Central memory CD4-positive, alpha-beta T cell (primary cell): ENCODE results near the gene BMERB1.
"Not testable (repeated sequence)": the region's sequence is repeated elsewhere in the genome, so short reads cannot be mapped to it uniquely, and the experiment has no call there.

Experiments
- DNase-seq: peaks from one replicate; pipeline ENCODE4 v3.0.0; 2022

The BMERB1 gene

DNA sequence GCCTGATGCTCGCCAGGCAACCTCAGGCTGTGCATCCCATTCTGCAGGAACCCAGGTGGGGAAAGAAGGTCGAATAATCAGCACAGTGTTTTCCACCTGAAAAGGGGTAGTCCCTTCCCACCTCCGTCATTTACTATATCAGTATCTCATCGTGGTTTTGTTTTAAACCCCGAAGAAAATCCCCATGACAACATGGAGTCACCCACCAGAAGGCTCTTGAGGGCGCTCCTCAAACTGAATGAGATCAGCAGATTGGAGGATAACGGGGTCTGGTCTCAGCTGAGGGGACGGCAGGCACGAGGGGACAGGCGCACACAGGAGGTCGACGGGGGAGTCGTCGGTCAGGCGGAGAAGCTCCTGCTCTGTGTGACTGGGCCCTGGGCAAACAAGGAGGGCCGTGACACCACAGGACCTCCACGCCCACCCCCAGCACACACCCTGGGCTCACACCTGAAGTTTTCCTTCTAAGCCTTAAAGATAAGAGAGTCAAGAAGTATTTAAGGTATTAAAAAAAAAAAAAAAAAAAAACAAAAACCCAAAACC is 164.3 kb downstream of the BMERB1 start:
- DNase-seq = no peak

GRCh38 chr16:15599303-15600070 is 165.1 kb downstream of the BMERB1 start:
- DNase-seq = no peak

DNA sequence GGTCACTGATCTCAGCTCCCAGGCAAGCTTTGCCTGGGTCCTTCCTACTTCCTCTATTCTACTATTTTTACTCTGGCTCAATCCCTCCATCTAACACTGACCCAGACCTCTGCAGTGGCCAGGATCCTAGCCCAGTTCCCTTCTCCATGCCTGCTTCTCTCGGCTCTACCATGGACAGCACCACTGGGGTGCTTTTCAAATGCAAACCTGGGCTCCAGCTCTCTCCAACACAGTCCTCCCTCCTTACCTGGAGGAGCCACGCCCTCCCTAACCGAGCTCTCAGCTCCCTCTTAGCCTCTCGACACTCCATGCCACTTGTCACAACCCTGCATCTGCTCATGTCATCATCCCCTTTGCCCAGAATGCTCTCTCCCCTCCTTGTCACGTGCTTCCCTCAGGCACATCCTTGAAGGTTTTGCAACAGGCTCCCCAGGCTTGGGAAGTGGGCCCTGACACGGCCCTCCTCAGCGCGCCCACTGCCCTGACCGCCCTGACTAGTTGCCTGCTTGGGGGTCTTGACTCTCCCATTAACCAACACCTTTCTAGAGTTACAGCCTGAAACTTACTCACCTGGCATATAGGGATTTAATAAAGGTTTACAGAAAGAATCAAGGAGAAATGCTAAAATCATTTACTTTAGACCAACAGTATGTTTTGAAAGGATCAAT is 167.0 kb downstream of the BMERB1 start:
- DNase-seq = no peak

- DNase-seq = no peak
These were observed 168.1 kb downstream of the BMERB1 start for GRCh38 chr16:15602285-15603044.

DNA sequence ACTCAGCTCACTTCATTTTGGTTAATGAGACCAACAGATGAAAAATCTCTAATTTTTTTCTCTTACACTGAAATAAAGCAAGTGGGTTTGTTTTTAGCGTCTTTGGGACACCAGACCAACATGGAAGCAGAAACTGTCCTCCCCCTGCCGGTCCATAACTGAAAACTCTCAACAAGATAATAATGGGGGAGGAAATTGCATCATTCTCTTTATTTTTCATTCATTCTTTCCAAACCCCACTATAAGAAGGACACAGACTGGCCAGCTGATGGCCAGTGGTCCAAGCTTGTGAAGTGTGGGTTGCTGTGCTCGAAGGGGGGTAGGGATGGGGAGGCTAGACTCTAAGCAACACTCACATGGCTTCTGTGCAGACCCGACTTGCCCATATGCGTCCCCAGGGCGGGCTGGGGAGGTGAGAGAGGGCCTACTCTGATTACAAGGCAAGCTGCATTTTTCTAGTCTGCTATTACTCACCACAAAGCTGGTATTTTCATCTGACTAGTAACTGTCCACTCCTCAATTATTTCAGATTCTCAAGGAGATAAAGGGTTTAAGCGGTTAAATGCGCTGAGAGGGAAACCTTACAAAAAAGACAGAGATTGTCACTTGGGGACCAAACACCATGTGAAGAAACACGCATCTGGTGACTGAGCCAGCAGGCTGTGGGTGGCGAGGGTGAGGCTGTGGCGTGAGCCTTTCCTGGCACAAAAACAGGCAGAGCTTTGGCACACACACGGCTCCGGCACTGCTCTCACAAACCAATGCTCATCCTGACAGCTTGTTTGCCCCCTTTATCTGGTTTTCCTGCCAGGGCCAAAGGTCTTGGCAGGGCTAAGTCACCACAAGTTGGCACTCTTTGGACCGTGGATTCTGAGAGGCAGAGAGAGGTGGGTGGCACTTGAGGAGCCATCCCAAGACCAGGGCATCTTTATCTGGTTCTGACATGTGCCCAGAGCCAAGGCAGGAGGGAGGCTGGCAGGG is 170.4 kb downstream of the BMERB1 start:
- no peak for DNase-seq

DNA sequence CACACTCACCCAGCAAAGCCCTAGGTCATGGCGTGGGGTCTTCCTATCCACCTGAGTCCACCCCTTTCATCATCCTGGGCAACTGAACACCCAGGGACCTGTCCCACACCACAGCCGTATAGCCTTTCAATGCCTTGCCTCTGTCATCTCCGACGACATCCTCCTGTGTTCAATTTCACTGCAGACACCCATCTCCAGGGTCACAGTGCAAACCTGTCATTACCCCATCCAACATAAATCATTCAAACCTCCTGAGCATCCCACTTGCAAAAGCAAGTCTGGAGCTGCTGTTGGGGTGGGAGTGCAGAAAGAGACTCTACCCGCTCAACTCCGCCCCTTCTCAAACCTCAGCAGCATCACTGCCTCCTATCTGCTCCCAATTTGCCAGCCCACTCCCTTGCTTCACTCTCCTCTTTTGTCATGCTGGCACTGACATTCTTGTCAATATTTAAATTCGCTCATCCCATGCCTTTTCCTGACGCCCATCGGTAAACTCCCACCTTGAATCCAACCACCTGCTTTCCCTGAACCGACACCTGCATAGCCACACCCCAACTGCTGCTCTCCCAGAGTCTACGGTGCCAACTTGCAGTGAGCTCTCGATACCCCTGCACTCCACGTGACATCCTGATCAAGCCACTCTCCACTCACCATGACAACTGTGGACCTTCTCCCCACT is 171.6 kb downstream of the BMERB1 start:
- no peak for DNase-seq

DNA sequence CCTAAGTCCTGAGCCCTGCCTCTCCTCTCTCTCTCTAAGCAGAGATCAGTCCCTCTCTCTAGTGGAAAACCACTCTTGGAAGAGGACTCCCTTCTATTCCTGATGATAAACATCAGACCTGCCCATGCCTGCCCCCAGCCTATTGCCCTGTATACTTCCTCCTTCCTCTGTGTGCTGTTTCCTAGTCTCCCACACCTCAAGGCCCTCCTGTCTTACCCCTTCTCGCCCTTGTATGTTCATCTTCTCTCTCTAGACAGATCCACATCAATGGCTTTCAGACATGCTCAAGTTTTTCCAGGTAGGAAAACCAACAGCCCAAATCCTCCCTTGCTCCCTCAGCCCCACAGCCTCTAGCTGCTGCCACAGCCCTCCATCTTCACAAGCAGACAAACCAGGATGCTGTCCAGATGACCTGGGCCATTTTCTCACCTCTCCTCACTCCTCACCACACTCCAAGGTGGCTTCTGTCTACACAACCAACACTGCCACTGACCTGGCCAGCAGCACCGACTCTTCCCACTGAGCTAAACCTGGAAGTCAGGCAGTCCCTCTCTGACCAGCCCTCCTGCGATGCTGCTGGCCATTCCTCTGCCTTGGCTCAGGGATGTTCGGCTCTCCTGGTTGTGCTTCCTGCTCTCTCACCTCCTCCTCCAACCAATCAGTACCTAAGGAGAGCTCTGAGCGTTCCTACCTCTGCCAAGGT is 172.3 kb downstream of the BMERB1 start:
- no peak for DNase-seq

DNA sequence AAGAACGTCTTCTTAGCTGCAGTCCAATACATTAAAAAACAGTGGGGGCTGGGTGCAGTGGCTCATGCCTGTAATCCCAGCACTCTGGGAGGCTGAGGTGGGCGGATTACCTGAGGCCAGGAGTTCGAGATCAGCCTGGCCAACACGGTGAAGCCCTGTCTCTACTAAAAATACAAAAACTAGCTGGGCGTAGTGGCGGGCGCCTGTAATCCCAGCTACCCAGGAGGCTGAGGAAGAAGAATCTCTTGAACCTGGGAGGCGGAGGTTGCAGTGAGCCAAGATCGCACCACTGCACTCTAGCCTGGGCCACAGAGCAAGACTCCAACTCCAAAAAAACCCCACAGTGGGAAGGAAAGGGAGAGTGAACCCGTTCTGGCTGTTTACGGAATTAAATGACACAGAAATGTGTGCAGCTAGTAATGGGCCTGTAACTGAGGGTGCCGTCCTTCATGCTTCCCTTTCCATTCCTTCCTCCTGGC is 172.9 kb downstream of the BMERB1 start:
- not testable (repeated sequence) for DNase-seq

GRCh38 chr16:15607700-15608396 is 173.5 kb downstream of the BMERB1 start:
- no peak for DNase-seq

DNA sequence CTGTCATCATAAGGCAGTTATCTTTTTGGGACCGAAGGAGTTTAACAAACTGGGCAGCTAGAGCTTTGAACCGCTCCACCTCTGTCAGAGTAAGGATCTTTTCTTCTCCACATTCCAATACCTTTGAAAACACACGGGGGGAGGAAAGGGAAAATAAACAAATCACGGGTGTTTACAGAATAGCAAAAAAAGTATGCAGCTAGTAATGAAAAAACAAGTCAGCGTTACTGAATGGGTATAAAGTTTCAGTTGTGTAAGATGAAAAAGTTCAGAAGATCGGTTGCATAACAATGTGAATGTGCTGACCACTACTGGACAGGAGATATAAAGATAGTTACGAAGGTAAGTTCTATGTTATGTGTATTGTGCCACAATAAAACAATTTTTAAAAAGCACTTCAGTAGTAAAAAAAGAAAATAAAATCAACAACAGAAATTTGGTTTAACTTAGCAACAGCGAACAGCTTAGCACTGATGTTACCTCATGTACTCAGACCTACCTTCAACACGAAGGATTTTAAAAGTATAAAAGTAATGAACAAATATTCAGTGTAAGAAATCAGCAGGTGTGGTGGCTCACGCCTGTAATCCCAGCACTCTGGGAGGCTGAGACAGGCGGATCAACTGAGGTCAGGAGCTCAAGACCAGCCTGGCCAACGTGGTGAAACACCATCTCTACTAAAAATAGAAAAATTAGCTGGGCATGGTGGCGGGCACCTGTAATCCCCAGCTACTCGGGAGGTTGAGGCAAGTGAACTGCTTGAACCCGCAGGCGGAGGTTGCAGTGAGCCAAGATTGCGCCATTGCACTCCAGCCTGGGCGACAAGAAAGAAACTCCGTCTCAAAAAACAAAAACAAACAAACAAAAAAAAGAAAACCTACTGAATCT is 174.3 kb downstream of the BMERB1 start:
- DNase-seq = no peak

DNA sequence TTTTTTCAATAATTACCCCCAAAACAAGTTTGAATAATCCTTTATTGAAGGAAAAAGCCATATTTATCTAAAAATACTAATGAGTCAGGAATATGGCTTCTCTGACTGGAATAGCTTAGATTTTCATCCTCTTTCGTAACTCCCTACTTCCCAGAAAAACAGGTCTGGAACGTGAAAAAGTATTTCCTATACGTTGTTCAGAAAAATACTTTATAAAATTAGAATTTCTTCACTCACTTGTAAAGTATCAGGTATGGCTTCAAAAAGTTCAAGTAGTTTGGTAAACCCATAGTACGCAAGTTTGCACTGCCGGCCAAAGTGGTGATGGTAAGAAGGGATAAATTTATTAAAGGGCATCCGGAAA is 174.9 kb downstream of the BMERB1 start:
- no peak for DNase-seq

GRCh38 chr16:15610369-15610871 is 176.0 kb downstream of the BMERB1 start:
- no peak for DNase-seq

- no peak for DNase-seq
These were observed 177.2 kb downstream of the BMERB1 start for GRCh38 chr16:15611610-15612009.

DNA sequence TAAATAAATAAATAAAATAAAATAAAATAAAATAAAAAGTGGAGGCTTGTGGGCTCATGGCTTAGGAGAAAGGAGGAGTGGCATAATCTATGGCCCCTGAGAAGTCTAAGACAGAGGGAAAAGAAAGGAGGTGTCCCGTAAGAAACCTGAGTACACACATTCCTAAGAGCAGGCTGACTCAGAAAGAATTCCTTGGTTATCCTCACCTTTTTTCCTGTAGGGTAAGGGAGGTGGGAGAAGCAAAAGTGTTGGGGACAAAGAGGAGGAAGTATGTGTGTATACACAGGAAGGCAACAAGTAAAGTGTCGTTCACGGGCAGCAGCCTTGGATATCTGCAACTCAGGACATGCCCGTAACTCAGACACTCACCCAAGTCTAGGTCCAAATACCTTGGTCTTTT is 179.3 kb downstream of the BMERB1 start:
- no peak for DNase-seq

DNA sequence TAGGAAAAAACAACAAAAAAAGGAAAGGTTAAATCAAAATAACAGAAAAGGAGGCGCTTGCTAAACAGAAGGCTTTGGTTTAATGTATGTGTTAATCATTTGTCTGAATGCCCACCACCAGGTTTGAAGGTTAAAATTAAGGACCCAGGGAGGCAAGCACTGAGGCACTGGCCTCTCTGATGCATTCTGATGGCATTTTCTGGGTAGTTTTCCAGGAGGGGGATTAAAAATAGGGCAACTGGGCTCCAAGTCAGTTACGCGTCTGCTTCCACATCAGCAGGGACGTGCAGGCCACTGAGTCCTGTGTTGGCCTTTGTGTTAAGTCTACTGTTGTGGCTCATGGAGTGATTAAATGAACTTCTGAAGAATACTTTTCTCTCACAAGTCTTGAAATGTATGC is 181.6 kb downstream of the BMERB1 start:
- DNase-seq = no peak

DNA sequence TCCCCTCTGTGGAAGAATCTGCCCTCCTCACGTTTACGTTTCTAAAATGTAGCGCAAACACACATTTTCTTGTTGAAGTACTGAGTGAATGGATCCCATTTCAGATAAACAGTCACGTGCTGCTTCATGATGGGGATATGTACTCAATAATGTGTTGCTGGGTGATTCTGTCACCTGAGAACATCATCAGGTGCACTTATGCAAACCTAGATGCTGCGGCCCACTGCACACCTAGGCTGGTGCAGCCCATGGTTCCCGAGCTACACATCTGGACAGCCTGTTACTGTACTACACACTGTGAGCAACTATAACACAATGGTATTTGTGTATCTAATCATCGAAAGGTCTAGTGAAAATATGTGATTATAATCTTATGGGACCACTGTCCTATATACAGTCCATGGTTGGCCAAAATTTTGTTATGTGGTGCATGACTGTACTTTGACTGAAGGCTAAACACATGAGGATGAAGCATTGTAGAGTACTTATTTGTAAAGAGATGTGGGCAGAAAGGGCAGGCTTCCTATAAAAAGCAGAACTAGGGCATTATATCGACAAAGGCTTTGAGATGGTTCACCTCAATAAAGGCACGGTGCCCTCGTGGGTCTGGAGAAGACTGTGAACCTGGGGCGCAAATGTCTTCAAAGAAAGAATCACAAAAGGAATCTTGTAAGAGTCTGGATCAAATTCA is 182.2 kb downstream of the BMERB1 start:
- DNase-seq = no peak

DNA sequence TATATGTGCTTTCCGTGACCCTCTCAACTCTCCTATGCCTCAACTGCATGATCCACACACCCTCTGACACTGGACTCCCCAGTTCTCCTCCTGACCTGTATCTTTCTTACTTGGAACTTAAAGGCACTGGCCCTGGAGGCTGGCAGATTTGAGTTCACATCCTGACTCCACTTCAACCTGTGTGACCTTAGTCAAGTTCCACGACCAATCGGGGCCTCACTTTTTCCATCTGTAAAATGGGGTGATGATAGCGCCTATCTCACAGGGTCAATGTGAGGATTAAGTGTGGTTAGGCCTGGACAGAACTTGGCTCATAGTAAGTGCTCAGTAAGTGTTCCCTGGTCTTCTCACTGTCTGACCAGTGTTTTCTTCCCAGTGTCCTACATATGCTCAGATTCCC is 183.5 kb downstream of the BMERB1 start:
- no peak for DNase-seq

DNA sequence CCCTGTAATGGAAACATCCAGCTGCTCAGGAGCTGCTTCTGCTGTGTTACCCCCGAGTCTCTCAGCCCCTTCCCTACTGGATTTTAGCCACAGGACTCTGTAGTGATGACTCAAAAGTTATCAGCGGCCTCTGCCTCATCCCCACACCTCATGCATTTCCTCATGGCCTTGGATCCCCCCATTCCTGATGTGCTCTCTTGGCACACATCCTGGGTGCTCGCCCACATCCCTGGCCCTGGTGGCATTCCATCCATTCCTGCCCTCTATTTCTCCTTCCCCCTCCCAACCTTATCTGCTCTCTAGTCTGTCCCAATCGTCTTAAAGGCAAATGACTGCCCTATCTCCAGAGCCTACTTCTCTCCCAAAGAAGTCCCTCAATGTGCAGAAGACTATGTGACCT is 184.0 kb downstream of the BMERB1 start:
- no peak for DNase-seq
